GM12864 (cell line): ENCODE data around the gene DRAM2.

Source experiments
- DNase-seq: peaks from one replicate; pipeline ENCODE4 v3.0.0-alpha.2; 2011; ENCODE audit warnings: low read depth
- H3K4me3 ChIP-seq: 2 replicates; pipeline ENCODE4 v1.5.1; 2011; ENCODE audit warnings: mild to moderate bottlenecking, low read depth, low read length, control low read depth
- TF ChIP-seq, protein P1 (sequence below): IDR thresholded peaks from 2 replicates; pipeline ENCODE4 v1.5.1; 2011; ENCODE audit warnings: low read depth, mild to moderate bottlenecking, moderate library complexity, low read length, control low read depth, inconsistent platforms; ENCODE audit errors: missing control alignments

DRAM2 gene

DNA sequence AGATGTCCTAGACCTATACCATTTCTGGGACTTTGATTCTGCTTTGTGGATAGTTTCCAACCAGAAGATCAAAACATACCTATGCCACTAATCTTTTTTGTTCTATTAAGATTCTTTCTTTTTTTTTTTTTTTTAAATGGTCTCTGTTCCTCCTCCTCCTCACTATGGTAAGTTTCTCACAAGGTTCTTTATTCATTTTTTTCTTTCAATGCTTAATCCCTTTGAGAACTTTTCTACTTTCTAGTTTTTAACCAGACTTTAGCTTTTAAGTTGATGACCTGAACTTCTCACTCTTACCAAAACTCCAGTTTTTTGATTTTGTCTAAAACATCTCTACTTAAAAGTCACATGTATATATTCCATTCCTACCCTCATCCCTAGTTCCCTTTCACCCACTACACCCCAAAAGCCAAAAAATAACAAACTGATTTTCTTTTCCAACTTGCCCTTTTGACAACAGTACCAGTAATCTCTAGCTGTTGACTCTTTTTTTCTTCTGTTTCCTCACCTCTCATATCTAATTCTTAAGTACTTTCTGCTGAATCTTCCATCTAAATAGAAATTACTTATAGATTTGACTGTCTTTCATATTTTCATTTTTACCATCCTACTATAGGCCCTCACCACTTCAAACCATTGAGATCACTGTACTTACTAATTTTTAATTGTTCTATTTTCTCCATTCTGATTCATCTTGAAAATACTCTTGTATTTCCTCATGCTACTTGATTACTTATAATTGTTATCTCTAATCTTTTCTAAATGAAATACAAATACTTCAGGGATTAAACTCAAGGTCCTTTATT lies 6.3 kb upstream of the DRAM2 start:
- no peak overlapping the region for H3K4me3 ChIP-seq
- TF ChIP-seq, protein P1, sequence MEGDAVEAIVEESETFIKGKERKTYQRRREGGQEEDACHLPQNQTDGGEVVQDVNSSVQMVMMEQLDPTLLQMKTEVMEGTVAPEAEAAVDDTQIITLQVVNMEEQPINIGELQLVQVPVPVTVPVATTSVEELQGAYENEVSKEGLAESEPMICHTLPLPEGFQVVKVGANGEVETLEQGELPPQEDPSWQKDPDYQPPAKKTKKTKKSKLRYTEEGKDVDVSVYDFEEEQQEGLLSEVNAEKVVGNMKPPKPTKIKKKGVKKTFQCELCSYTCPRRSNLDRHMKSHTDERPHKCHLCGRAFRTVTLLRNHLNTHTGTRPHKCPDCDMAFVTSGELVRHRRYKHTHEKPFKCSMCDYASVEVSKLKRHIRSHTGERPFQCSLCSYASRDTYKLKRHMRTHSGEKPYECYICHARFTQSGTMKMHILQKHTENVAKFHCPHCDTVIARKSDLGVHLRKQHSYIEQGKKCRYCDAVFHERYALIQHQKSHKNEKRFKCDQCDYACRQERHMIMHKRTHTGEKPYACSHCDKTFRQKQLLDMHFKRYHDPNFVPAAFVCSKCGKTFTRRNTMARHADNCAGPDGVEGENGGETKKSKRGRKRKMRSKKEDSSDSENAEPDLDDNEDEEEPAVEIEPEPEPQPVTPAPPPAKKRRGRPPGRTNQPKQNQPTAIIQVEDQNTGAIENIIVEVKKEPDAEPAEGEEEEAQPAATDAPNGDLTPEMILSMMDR: no peak
- DNase-seq: no peak

DNA sequence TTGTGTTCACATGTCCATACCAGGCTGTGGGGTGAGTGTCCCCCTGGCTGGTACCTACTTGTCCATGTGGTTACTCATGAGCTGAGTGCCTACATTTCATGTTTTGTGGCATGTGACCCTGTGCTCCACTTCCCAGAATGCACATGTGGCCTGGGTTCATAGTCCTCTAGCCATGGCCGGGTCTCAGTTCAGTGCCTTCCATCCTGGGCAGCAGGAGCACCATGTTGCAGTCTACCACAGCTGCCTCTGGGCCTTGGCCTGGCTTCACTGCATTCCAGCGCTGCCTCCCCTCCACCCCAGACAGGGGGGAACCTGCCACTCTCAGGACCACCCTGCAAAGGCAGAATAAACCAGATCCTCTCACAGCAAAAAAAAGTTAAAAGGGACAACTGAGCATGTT lies 5.6 kb upstream of the DRAM2 start:
- no peak overlapping the region for H3K4me3 ChIP-seq
- TF ChIP-seq, protein P1: no peak
- DNase-seq: no peak

DNA sequence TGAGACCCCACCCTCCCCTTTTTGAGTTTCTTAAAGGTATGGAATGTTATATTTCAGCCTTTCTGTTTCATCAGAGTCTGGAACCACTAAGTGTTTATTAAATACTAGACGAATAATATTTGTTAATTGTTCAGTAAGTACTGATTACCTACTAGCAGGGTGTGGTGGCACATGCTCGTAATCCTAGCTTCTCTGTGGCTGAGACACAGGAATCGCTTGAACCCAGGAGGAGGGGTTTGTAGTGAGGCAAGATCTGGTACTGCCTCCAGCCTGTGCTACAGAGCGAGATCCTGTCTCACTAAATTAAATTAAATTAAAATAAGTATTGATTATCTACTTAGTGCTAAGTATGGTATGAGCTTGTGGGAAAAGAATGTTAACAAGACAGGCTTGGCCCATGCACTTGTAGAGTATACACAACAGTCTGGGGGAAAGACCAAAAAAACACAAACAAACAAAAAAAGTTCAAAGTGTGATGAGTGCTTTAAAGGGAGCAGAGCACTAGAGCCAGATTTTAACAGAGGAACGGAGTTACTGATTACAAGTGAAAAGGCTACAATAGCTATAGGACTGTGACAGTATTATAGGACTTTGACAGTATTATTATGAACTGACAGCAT lies 2.6 kb upstream of the DRAM2 start:
- no peak for DNase-seq
- peak overlapping the region; percentile 89; the same call in 1 of the 2 replicates for H3K4me3 ChIP-seq
- TF ChIP-seq, protein P1: no peak

DNA sequence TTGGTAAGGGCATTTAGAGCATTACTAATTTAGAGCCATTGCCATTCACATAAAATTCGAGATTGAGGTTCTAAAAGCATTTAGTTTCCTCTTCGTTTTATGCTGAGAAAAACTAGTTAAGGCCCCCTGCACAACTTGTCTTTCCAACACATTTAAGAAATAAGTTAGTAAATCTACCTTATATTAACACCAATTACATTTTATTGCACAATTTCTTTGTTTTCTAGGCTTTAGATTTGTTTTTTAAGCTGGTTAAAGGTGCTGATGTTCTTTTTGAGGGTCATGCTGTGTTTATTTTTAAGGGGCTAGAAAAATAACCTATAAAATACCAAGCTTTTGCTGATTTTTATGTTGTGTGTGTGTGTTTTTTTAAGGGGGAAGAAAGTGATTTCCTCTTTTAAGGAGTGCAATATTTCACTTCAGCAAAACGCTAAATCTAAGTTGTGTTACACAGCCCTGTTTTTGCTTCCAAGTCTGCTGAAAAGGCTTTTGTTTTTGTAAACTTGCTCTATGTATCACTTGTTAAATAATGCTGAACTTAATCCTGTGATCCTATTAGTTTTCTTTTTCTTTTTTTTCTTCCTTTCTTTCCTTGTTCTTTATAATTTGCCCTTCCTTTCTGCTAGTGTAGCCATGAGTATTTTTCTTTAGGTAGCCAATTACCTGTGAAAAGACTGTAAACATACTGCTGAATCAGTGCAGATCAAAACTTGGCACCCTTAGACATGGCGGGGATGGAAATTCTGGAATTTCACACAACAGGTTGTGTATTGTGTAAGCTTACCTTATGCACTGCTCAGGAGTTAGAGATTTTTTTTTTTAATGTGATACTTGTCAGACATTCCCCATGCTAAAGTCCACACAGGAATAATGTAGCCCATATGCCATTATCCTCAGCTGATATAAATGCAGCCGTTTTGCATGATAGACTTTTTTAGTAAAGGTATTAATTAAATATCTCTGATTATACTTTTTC lies 1.6 kb upstream of the DRAM2 start:
- TF ChIP-seq, protein P1: no peak
- DNase-seq: no peak
- peak overlapping the region; percentile 89 for H3K4me3 ChIP-seq

DNA sequence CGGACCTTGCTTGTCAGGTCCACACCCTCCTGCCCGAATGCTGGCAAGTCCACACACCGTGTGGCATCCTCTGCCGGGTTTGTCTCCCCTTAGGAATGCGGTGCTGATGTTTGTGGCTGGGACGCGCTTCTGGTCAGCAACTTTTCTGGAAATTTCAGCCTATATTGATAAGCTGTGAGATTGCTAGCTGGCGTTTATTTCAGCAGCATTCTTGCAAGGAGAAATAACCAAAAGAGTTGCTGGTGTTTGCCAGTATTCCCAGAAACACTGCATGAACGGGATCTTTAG lies 731 bp upstream of the DRAM2 start:
- TF ChIP-seq, protein P1: no peak
- no peak for DNase-seq
- peak overlapping the region; percentile 89 for H3K4me3 ChIP-seq

DNA sequence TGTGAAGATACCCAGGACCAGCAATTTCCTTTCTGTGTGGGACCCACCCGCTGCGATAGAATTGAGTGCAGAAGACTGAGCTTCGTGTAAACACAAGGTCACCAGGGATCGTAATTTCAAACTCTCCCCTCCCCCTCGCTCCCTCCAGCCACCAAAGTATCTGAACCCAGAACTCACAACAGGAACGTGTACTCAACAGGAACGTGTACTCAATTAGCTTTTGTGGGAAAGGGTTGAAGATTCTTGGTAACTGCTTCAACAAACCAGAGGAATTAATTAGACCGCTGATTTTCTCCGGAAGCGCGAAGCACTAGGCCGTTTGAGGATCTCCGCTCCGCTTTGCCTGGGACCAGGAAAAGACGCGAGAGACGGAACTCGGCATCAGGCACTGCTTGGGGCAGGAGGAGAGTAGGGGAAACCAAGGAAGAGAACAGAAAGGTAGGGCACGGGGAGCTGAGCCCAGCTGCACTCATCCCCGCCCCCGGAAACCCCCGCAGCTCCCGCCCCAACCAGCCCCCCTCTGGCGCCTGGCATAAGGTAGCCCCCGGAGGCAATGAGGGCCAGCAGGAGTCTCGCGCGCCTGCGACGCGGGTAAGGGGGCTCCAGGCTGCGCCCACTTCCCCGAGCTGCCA lies 453 bp downstream of the DRAM2 start:
- TF ChIP-seq, protein P1: no peak
- no peak for DNase-seq
- H3K4me3 ChIP-seq: peak overlapping the region; percentile 89
